K562 treated with DMSO at 1 percent for 4 hours (cell line): ENCODE results near the gene XKR7. TPM values are rescaled to one million over a fixed set of nuclear protein-coding genes. Genes with fewer than 3 reads are reported as not detected.

ENCODE experiments used
- total RNA-seq: library from RNA; unstranded; fragments of 300-600 nt; gene quantifications from 2 replicates; pipeline ENCODE4 v1.2.3, GENCODE V29; 2022; ENCODE audit not compliant: insufficient read depth

XKR7 gene, protein sequence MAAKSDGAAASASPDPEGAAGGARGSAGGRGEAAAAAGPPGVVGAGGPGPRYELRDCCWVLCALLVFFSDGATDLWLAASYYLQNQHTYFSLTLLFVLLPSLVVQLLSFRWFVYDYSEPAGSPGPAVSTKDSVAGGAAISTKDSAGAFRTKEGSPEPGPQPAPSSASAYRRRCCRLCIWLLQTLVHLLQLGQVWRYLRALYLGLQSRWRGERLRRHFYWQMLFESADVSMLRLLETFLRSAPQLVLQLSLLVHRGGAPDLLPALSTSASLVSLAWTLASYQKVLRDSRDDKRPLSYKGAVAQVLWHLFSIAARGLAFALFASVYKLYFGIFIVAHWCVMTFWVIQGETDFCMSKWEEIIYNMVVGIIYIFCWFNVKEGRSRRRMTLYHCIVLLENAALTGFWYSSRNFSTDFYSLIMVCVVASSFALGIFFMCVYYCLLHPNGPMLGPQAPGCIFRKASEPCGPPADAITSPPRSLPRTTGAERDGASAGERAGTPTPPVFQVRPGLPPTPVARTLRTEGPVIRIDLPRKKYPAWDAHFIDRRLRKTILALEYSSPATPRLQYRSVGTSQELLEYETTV
- total RNA-seq = not detected in 2 replicates

DNA sequence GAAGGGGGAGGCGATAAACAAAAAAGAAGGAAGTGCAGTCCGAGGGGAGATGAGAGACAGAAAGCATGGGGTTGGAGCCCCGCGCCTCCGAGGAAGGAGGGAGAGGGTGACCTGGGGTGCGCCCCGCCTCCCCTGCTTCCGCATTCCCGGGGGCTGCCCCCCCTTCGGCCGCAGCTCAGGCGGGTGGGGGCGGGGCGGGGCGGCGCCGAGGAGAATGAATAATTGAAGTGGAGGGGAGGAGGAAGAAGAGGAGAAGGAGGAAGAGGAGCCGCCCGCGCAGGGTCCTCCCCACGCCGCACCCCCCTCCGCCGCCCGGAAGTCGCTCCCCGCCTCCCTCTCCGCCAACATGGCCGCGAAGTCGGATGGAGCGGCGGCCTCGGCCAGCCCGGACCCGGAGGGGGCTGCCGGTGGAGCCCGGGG is at the start of gene XKR7:
TSS of gene XKR7 (plus strand) at position 322 of the 420 bp plus-strand sequence. CDS start at position 347, 25 bp downstream.

GRCh38 chr20:31951530-31952453 is 16.2 kb upstream of the XKR7 start, which contains the start of gene PDRG1:
Gene PDRG1, minus strand, starts transcription at chr20:31952046. Its CDS starts 85 bp downstream, at chr20:31951961.

GRCh38 chr20:32010101-32010500 is 42.1 kb downstream of the XKR7 start, which contains the start of gene CCM2L:
Gene CCM2L, plus strand, starts transcription at chr20:32010438. Its CDS starts 17 bp downstream, at chr20:32010455.

DNA sequence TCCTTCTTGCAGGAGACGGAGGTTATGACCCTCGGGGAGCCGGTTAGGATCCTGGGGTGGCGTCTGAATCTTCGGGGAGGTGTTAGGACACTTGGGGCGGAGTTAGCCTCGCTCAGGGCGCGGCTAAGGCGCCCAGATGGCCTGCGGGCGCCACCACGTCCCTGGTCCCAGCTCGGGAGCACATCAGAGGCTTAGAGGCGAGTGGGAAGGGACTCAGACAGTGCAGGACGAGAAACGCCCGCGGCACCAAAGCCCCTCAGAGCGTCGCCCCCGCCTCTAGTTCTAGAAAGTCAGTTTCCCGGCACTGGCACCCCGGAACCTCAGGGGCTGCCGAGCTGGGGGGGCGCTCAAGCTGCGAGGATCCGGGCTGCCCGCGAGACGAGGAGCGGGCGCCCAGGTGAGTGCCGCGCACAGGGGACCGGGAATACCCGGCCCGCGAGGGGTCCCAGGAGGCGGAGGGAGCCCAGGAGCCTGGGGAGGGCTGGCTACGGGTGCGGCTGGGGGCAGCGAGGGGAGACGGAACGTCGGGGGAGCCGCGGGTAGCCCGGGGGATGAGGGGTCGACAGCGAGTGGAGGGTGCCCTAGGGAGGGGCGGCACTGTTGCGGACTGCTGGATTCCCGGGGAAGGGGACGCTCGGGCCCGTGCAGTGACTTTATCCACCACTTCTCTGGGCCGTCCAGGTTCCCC is 84.3 kb downstream of the XKR7 start, which contains the start of gene HCK:
TSS of gene HCK (plus strand) at position 153 of the 688 bp plus-strand sequence.

Other genes with a start within 250 kb of the XKR7 start
- gene BCL2L1, start 245.3 kb upstream of the XKR7 start, total RNA-seq = 53.0 and 63.2 TPM in 2 replicates
- 77.9 and 88.5 TPM in 2 replicates for gene TPX2, start 228.9 kb upstream of the XKR7 start, total RNA-seq
- gene MYLK2, start 148.8 kb upstream of the XKR7 start, total RNA-seq = 0.69 and 2.4 TPM in 2 replicates
- gene FOXS1, start 122.5 kb upstream of the XKR7 start, total RNA-seq = not detected in 2 replicates
- not detected in 2 replicates for gene DUSP15, start 97.6 kb upstream of the XKR7 start, total RNA-seq
- gene TTLL9, start 97.5 kb upstream of the XKR7 start, total RNA-seq = not detected in 2 replicates
- gene PDRG1, start 16.1 kb upstream of the XKR7 start, total RNA-seq = 18.6 and 19.7 TPM in 2 replicates
- 0.73 TPM in 1 of 2 replicates, not detected in the other for gene CCM2L, start 42.3 kb downstream of the XKR7 start, total RNA-seq
- gene HCK, start 84.1 kb downstream of the XKR7 start, total RNA-seq = 0.50 TPM in 1 of 2 replicates, not detected in the other
- 23.5 and 31.6 TPM in 2 replicates for gene TM9SF4, start 141.6 kb downstream of the XKR7 start, total RNA-seq
- gene PLAGL2, start 239.6 kb downstream of the XKR7 start, total RNA-seq = 12.3 and 15.6 TPM in 2 replicates
- 15.6 and 23.6 TPM in 2 replicates for gene POFUT1, start 239.7 kb downstream of the XKR7 start, total RNA-seq